Keratinocyte (primary cell): ENCODE measurements around the gene TCEANC2. TPM values are rescaled to one million over a fixed set of nuclear protein-coding genes. Genes with fewer than 3 reads are reported as not detected.

Experiments
- DNase-seq: peaks from one replicate; pipeline ENCODE4 v3.0.0-alpha.2; 2011; ENCODE audit warnings: low read depth, missing footprints, low spot score
- FAIRE-seq: peaks from 2 replicates; lab custom pipeline; 2011; peaks lifted over from hg19 to GRCh38; lab: Jason Lieb, UNC
- H2AFZ ChIP-seq: 2 replicates; pipeline ENCODE4 v1.6.0; 2012; ENCODE audit warnings: low read length, control low read depth, inconsistent platforms; ENCODE audit not compliant: control insufficient read depth
- H3K27ac ChIP-seq: 2 replicates; pipeline ENCODE4 v1.5.1; 2011; ENCODE audit warnings: low read length; ENCODE audit not compliant: control insufficient read depth, insufficient read depth
- H3K27me3 ChIP-seq: 3 replicates; pipeline ENCODE4 v1.6.0; 2011; ENCODE audit warnings: low read length; ENCODE audit not compliant: control insufficient read depth, insufficient read depth; ENCODE audit errors: extremely low read depth
- H3K36me3 ChIP-seq, 2 experiments: 2 replicates in 1 of 2; 3 replicates in 1 of 2; pipeline ENCODE4 v1.5.1; 2011; ENCODE audit warnings: low read length in 2 of 2, mild to moderate bottlenecking in 1 of 2; ENCODE audit not compliant: control insufficient read depth in 2 of 2, insufficient read depth in 2 of 2; ENCODE audit errors: extremely low read depth in 1 of 2
- H3K4me1 ChIP-seq: 3 replicates; pipeline ENCODE4 v1.5.1; 2011; ENCODE audit warnings: low read length; ENCODE audit not compliant: control insufficient read depth, insufficient read depth; ENCODE audit errors: extremely low read depth
- H3K4me2 ChIP-seq: 3 replicates; pipeline ENCODE4 v1.6.0; 2011; ENCODE audit warnings: low read depth, low read length; ENCODE audit not compliant: control insufficient read depth, insufficient read depth; ENCODE audit errors: extremely low read depth
- H3K4me3 ChIP-seq, 3 experiments: fragments of 200-600 bp in 1 of 3; sonication (generic) in 1 of 3; 2 replicates in 2 of 3; 3 replicates in 1 of 3; pipeline ENCODE4 v1.5.1; 2011 to 2016; ENCODE audit warnings: low read length in 3 of 3, mild to moderate bottlenecking in 3 of 3, control low read depth in 2 of 3, inconsistent platforms in 1 of 3, low read depth in 1 of 3, mixed read lengths in 1 of 3, mixed run types in 1 of 3, moderate library complexity in 1 of 3; ENCODE audit not compliant: control insufficient read depth in 2 of 3, insufficient read depth in 2 of 3; ENCODE audit errors: extremely low read depth in 1 of 3
- H3K79me2 ChIP-seq: 2 replicates; pipeline ENCODE4 v1.6.0; 2012; ENCODE audit warnings: low read length; ENCODE audit not compliant: control insufficient read depth, insufficient read depth
- H3K9ac ChIP-seq: 3 replicates; pipeline ENCODE4 v1.6.0; 2011; ENCODE audit warnings: low read length; ENCODE audit not compliant: control insufficient read depth, insufficient read depth; ENCODE audit errors: extremely low read depth
- H3K9me1 ChIP-seq: 3 replicates; pipeline ENCODE4 v1.6.0; 2011; ENCODE audit warnings: low read length; ENCODE audit not compliant: control insufficient read depth, insufficient read depth; ENCODE audit errors: extremely low read depth
- H3K9me3 ChIP-seq: 2 replicates; pipeline ENCODE4 v1.5.1; 2012; ENCODE audit warnings: low read depth, low read length; ENCODE audit not compliant: control insufficient read depth
- H4K20me1 ChIP-seq: 3 replicates; pipeline ENCODE4 v1.6.0; 2011; ENCODE audit warnings: low read length; ENCODE audit not compliant: control insufficient read depth, insufficient read depth; ENCODE audit errors: extremely low read depth
- EZH2 ChIP-seq: IDR thresholded peaks from one replicate; pipeline ENCODE4 v1.6.1; 2012; ENCODE audit warnings: inconsistent platforms, mild to moderate bottlenecking, low read length, moderate library complexity
- dilution Hi-C: fragments of 300-500 bp; cut with MboI; formaldehyde crosslinking; loops from one replicate; pipeline ENCODE4 v1.7.0; 2020; ENCODE audit warnings: low sequenced_read_pairs; ENCODE audit not compliant: extremely low pct_ligation_motif_present
- polyA plus RNA-seq, 5 experiments: library from polyadenylated mRNA; depleted of rRNA in 3 of 5; stranded (reverse) in 3 of 5; stranded (forward) in 1 of 5; unstranded in 1 of 5; fragments of >200 nt; gene quantifications; 1 replicate in 1 of 5; 2 replicates in 3 of 5; 3 replicates in 1 of 5; pipeline versions ENCODE4 v1.2.1 to v1.2.3, GENCODE V29; 2011 to 2012; ENCODE audit warnings: missing spikeins in 2 of 5, low read depth in 1 of 5, low replicate concordance in 1 of 5
- TF ChIP-seq, protein P1 (sequence below), 3 experiments: IDR thresholded peaks in 1 of 3; conservative IDR thresholded peaks in 1 of 3; optimal IDR thresholded peaks in 1 of 3; 2 replicates in 2 of 3; 3 replicates in 1 of 3; pipeline versions ENCODE3 to v1.5.1; 2011; ENCODE audit warnings: low read length in 3 of 3, mild to moderate bottlenecking in 3 of 3, moderate library complexity in 2 of 3, control low read depth in 1 of 3, inconsistent platforms in 1 of 3; ENCODE audit not compliant: insufficient read depth in 2 of 3; ENCODE audit errors: extremely low read depth in 1 of 3

TCEANC2 gene
- polyA plus RNA-seq, 1 donor (not counting 4 experiments of a cell fraction or from before 2014, with no cell fraction given) = 4.3 TPM

DNA sequence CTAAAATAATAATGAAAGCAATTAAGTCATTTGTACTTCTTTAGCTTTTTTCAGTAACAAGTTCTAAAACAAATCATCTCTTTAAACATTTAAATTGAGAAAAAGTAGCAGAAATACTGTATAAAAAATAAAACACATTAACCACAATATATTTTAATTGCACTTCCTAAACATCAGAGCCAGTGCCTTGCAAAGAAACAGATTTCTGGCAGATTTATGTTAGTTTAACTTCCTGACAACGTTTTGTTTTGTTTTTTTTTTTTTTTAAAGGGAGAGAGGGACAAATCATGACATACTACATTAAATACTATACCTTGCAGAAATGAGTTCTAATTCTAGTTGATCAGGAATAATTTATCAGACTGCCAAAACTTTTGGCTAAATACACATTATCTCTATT lies 11.6 kb upstream of the TCEANC2 start:
- Histone ChIP-seq H3K36me3 (peaks cover 0 to 7% of the 10 kb centered on the region in 2 experiments), H3K4me3 (no peak overlapping the region), H3K27ac (no peak overlapping the region), H3K9me1 (no peaks in the 10 kb centered on the region), H3K9ac (no peak overlapping the region), H3K4me1 (no peaks in the 10 kb centered on the region), H3K4me2 (no peak overlapping the region), H4K20me1 (no peaks in the 10 kb centered on the region), H3K27me3 (no peaks in the 10 kb centered on the region), H2AFZ (no peak overlapping the region), H3K79me2 (peaks cover 2% of the 10 kb centered on the region), H3K9me3 (no peaks in the 10 kb centered on the region)
- DNase-seq (no peak), FAIRE-seq (no peak)
- TF ChIP-seq, protein P1, sequence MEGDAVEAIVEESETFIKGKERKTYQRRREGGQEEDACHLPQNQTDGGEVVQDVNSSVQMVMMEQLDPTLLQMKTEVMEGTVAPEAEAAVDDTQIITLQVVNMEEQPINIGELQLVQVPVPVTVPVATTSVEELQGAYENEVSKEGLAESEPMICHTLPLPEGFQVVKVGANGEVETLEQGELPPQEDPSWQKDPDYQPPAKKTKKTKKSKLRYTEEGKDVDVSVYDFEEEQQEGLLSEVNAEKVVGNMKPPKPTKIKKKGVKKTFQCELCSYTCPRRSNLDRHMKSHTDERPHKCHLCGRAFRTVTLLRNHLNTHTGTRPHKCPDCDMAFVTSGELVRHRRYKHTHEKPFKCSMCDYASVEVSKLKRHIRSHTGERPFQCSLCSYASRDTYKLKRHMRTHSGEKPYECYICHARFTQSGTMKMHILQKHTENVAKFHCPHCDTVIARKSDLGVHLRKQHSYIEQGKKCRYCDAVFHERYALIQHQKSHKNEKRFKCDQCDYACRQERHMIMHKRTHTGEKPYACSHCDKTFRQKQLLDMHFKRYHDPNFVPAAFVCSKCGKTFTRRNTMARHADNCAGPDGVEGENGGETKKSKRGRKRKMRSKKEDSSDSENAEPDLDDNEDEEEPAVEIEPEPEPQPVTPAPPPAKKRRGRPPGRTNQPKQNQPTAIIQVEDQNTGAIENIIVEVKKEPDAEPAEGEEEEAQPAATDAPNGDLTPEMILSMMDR (optimal IDR thresholded peaks at IDR 0.05 in 1 of 3, IDR thresholded peaks at IDR 0.05 in 1 of 3, conservative IDR thresholded peaks at IDR 0.05 in 1 of 3; ENCODE audit: extremely low read depth in 1 of 3, insufficient read depth in 2 of 3, low read length in 3 of 3) = no peak
- TF ChIP-seq EZH2 = no peak
- dilution Hi-C loops = no loop called here

- DNase-seq = no peak
- Histone ChIP-seq H3K9ac (no peak overlapping the region), H3K4me1 (peaks cover 3% of the 10 kb centered on the region), H3K27me3 (no peaks in the 10 kb centered on the region), H3K36me3 (peaks cover 0 to 4% of the 10 kb centered on the region in 2 experiments), H3K4me2 (no peak overlapping the region), H3K9me3 (no peaks in the 10 kb centered on the region), H2AFZ (no peak overlapping the region), H3K4me3 (no peak overlapping the region), H3K9me1 (no peaks in the 10 kb centered on the region), H3K79me2 (peaks cover 35% of the 10 kb centered on the region), H3K27ac (no peak overlapping the region), H4K20me1 (no peaks in the 10 kb centered on the region)
- TF ChIP-seq, protein P1 (optimal IDR thresholded peaks at IDR 0.05 in 1 of 3, IDR thresholded peaks at IDR 0.05 in 1 of 3, conservative IDR thresholded peaks at IDR 0.05 in 1 of 3; ENCODE audit: extremely low read depth in 1 of 3, insufficient read depth in 2 of 3, low read length in 3 of 3) = no peak
- TF ChIP-seq EZH2 = no peak
- FAIRE-seq = no peak
- dilution Hi-C loops = no loop called here
These were observed 7.9 kb upstream of the TCEANC2 start for GRCh38 chr1:54045496-54045895.
